ENCODE data around the gene THOP1. TPM values are rescaled to one million over a fixed set of nuclear protein-coding genes. Genes with fewer than 3 reads are reported as not detected.

The THOP1 gene
- total RNA-seq, 4 donors from 2014 or later: 57.8 to 88.6 (median 74.7) TPM

GRCh38 chr19:2767688-2768087, 17.6 kb upstream of the THOP1 start:
- no peak overlapping the region for H3K4me3 ChIP-seq
- no CpG with 5 or more reads among the region's 19 CpGs for WGBS, 2 donors
- H3K9me3 ChIP-seq: no peaks in the 10 kb centered on the region
- H3K27ac ChIP-seq: no peak overlapping the region
- peaks cover 0 to 38% (median 16%) of the 10 kb centered on the region in 3 donors for H3K4me1 ChIP-seq
- intact Hi-C loops (cut with DNase I): no loop called here
- TF ChIP-seq POLR2A (IDR thresholded peaks at IDR 0.05) (no peak), CTCF (IDR thresholded peaks at IDR 0.05) (no peak)
- DNase-seq: no peak
- peaks cover 21 to 80% (median 43%) of the 10 kb centered on the region in 3 donors for H3K36me3 ChIP-seq
- no peaks in the 10 kb centered on the region for H3K27me3 ChIP-seq

GRCh38 chr19:2768365-2769132, 16.8 kb upstream of the THOP1 start:
- DNase-seq: no peak
- Histone ChIP-seq H3K4me1 (peaks cover 0 to 38% (median 16%) of the 10 kb centered on the region in 3 donors), H3K27ac (peak overlapping the region in 1 of 4 donors; percentile 5), H3K9me3 (no peaks in the 10 kb centered on the region), H3K4me3 (no peak overlapping the region), H3K27me3 (no peaks in the 10 kb centered on the region), H3K36me3 (peaks cover 21 to 72% (median 35%) of the 10 kb centered on the region in 3 donors)
- no peak for TF ChIP-seq POLR2A (IDR thresholded peaks at IDR 0.05)
- TF ChIP-seq CTCF (IDR thresholded peaks at IDR 0.05): no peak
- intact Hi-C loops (cut with DNase I): no loop called here
- WGBS, 2 donors: 83 to 100% methylated on average over 2 to 7 of the region's 29 CpGs

GRCh38 chr19:2769218-2769617, 16.1 kb upstream of the THOP1 start:
- no peak for DNase-seq
- peaks cover 0 to 43% (median 16%) of the 10 kb centered on the region in 3 donors for H3K4me1 ChIP-seq
- H3K9me3 ChIP-seq: no peaks in the 10 kb centered on the region
- intact Hi-C loops (cut with DNase I): no loop called here
- no peak for TF ChIP-seq CTCF (IDR thresholded peaks at IDR 0.05)
- TF ChIP-seq POLR2A (IDR thresholded peaks at IDR 0.05): no peak
- H3K27me3 ChIP-seq: no peaks in the 10 kb centered on the region
- H3K36me3 ChIP-seq: peaks cover 21 to 65% (median 33%) of the 10 kb centered on the region in 3 donors
- H3K4me3 ChIP-seq: no peak overlapping the region
- 100% methylated on average over 2 of the region's 8 CpGs; no CpG with 5 or more reads in 1 of the 2 donors for WGBS, 2 donors
- H3K27ac ChIP-seq: no peak overlapping the region

DNA sequence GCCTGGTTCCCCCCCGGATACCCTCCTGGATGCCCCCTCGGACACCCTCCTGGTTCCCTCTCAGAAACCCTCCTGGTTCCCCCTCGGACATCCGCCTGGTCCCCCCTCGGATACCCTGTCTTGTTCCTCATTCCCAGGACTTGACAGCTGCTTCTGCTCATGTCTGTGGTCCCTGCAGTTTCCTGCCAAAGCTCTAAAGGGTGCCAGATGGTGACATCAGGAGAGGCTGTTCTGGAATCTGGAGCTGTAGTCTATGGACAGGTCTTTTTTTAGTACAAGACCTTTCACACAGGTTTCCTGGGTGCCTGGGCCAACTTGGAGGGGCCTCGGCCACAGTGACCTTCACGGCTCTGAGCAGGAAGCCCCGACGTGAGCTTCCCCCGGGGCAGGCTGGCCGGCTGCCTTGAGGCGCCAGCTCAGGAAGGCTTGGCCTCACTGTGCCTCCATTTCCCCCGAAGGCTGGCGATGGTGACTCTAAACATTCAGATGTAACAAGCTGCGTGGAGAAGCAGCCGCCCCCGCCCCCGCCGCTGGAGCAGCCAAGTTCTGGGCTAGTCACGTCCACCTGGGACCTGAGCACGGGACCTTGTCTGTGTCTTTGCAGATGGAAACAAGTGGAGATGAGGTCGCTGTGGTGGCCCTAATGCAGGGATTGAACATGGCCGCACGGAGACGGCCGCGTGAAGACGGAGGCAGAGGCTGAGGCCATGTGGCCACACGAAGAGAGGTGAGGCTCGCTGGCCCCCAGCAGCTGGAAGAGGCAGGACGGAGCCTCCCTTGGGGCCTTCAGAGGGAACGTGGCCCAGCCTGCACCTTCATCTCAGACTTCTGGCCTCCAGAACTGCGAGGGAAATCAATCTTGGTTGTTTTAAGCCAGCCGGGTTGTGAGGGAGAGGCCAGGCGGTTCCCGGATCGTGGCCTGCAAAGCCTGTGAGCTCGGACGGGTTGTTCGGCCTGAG, 15.0 kb upstream of the THOP1 start:
- H3K27ac ChIP-seq: peak overlapping the region; percentile 13 to 77 (median 50)
- 70 to 87% methylated on average over 3 to 19 of the region's 40 CpGs for WGBS, 2 donors
- no peak overlapping the region for H3K4me3 ChIP-seq

More for the DNA sequence above, 15.0 kb upstream of the THOP1 start:
- Histone ChIP-seq H3K27me3 (no peaks in the 10 kb centered on the region), H3K4me1 (peaks cover 0 to 55% (median 16%) of the 10 kb centered on the region in 3 donors), H3K9me3 (no peaks in the 10 kb centered on the region), H3K36me3 (peaks cover 11 to 62% (median 26%) of the 10 kb centered on the region in 3 donors)
- no peak for DNase-seq
- intact Hi-C loops (cut with DNase I): no loop called here
- TF ChIP-seq POLR2A (IDR thresholded peaks at IDR 0.05): no peak
- no peak for TF ChIP-seq CTCF (IDR thresholded peaks at IDR 0.05)

Measured in esophagus squamous epithelium (tissue), 5 donors.